ENCODE data around the gene SP110.

SP110 gene

DNA sequence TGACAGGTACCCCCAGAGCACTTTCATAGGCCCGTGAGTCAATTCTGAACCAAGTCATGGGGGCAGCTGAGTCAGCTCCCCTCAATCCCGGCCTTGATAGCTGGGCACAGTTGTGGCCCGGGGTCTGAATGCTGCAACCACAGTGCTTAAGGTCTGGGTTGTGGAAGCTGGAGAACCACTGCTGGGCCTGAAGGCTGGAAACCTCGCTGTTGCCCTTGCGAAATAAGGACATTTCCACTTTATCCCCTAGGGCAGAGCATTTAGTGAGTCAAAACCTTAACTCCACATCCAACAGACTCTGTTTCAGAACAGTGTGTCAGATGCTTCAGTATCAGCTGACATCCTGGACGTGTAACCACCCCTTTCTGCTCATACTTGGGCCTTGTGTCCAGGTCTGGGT, 58.6 kb downstream of the SP110 start:
- no peak for DNase-seq (ENCODE audit: insufficient read length, low spot score)
- FAIRE-seq, result no peak
- TF ChIP-seq PAX5 (IDR thresholded peaks at IDR 0.05; ENCODE audit: insufficient read depth, low read length, severe bottlenecking) (no peak), POLR2AphosphoS5 (IDR thresholded peaks at IDR 0.05; ENCODE audit: low read depth, low read length) (no peak)

DNA sequence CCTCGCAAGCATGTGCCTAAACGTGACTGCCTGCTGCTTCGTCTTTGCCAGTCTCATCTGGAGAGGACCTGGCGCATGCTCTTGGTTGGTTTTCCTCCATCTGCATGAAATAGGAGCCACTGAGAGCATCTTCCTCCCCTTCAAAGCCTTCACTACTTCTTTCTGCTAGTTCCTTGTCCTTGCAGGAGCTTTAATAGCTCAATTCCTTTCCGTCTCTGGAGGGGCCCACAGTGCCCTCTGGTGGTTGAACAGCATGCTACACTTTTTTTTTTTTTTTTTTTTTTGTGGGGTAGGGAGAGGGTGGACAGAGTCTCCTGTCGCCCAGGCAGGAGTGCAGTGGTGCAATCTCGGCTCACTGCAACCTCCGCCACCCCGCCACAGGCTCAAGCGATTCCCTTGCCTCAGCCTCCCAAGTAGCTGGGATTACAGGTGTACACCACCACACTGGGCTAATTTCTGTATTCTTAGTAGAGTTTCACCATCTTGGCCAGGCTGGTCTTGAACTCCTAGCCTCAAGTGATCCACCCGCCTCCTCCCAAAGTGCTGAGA, 59.6 kb downstream of the SP110 start:
- DNase-seq (ENCODE audit: insufficient read length, low spot score) (peak; percentile 33), FAIRE-seq (peak; percentile 45)
- TF ChIP-seq POLR2A (IDR thresholded peaks at IDR 0.05; ENCODE audit: low read depth, low read length), result no peak
- TF ChIP-seq TAF1 (IDR thresholded peaks at IDR 0.05; ENCODE audit: low read depth, low read length), result no peak
- no peak for TF ChIP-seq PAX5 (IDR thresholded peaks at IDR 0.05; ENCODE audit: insufficient read depth, low read length, severe bottlenecking)
- no peak for TF ChIP-seq POU2F2 (IDR thresholded peaks at IDR 0.05; ENCODE audit: low read depth, low read length)
- TF ChIP-seq SPI1 (IDR thresholded peaks at IDR 0.05; ENCODE audit: low read depth, low read length), result no peak
- no peak for TF ChIP-seq POLR2AphosphoS5 (IDR thresholded peaks at IDR 0.05; ENCODE audit: low read depth, low read length)

DNA sequence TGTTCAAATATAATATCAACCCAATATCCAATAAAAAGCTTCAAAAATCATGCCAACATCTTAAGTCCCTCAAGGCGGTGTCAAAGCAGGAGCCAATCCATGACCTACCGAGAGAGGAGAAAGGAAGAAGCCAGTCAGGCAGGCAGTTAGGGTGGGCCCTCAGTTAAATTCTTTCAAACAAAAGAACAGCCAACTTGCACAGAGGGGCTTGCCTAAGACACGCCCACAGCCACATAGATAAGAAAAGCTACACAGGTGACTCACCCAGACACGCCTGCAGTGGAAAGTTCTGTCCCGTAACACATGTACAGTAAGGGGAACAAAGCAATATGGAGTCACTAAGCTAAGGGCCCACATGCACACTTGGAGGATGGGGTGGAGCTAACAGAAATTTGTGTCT, 61.3 kb downstream of the SP110 start:
- DNase-seq (ENCODE audit: insufficient read length, low spot score) (no peak), FAIRE-seq (no peak)
- TF ChIP-seq SPI1 (IDR thresholded peaks at IDR 0.05; ENCODE audit: low read depth, low read length) (no peak), PAX5 (IDR thresholded peaks at IDR 0.05; ENCODE audit: insufficient read depth, low read length, severe bottlenecking) (no peak)

DNA sequence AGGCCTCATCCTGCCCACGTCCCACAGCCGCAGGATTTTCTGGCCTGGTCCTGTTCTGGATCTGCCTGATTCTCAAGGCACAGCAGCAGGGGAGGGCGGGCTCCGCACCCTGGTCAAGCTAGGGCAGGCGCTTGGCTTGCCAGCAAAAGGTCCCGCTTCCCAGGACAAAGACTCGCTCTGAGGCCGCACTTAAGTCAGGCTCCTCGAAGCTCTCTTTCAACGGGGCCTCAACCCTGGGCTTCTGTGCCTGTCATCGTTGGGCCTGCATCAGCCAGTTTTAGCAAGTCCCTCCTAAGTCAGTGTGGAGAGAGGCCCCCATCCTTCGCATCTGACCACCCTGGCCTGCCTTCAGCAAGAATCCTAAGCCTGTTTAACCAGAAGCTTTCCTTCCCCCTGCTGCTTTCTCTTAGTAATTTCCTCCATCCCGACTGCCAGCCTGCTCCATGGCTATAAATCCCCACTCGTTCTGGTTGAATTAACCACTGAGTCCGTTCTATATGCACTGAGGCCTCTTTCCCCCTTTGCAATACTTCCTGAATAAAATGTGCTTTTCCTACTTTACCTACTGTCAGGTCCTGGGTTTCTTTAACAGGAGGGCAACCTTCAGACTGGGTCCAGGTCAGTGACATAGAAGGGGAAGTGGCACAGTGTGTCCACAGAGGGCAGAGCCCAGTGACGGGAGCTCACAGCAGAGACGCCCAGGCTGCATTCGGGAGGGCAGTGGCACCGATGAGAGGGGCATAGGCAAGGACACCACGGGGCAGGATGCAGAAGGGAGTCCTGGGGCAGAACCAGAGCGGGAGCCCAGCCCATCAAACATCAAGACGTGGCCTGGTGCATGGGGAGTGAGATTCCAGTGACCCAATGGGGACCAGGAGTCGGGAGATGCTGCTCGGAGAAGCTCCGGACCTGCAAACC, 62.7 kb downstream of the SP110 start:
- TF ChIP-seq POU2F2 (IDR thresholded peaks at IDR 0.05; ENCODE audit: low read depth, low read length), result no peak
- TF ChIP-seq POLR2A (IDR thresholded peaks at IDR 0.05; ENCODE audit: low read depth, low read length), result no peak
- no peak for TF ChIP-seq SPI1 (IDR thresholded peaks at IDR 0.05; ENCODE audit: low read depth, low read length)
- no peak for TF ChIP-seq PAX5 (IDR thresholded peaks at IDR 0.05; ENCODE audit: insufficient read depth, low read length, severe bottlenecking)
- no peak for TF ChIP-seq TAF1 (IDR thresholded peaks at IDR 0.05; ENCODE audit: low read depth, low read length)
- TF ChIP-seq POLR2AphosphoS5 (IDR thresholded peaks at IDR 0.05; ENCODE audit: low read depth, low read length), result no peak
- FAIRE-seq, result no peak
- no peak for DNase-seq (ENCODE audit: insufficient read length, low spot score)

DNA sequence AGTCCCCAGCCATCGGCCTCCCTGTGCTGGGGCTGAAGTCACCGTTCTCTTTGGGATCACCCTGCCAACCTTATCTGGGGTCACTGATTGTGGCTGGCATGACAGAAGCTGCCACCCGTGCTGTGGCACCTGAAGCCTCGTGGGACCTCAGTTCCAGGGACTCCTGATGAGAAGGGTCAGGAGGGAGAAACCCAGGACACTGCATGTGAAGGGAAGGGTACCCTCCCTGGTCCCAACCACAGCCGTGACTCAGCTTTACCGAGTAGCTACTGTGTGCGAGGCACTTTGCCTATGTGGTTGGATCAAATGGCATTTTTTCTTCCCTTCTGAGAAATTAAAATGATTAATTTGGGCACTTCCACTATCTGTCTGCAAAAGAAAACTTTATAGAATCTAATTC, 64.4 kb downstream of the SP110 start:
- TF ChIP-seq POLR2A (IDR thresholded peaks at IDR 0.05; ENCODE audit: low read depth, low read length), result no peak
- no peak for TF ChIP-seq PAX5 (IDR thresholded peaks at IDR 0.05; ENCODE audit: insufficient read depth, low read length, severe bottlenecking)
- TF ChIP-seq SPI1 (IDR thresholded peaks at IDR 0.05; ENCODE audit: low read depth, low read length), result no peak
- TF ChIP-seq POU2F2 (IDR thresholded peaks at IDR 0.05; ENCODE audit: low read depth, low read length), result no peak
- no peak for TF ChIP-seq TAF1 (IDR thresholded peaks at IDR 0.05; ENCODE audit: low read depth, low read length)
- no peak for TF ChIP-seq POLR2AphosphoS5 (IDR thresholded peaks at IDR 0.05; ENCODE audit: low read depth, low read length)
- FAIRE-seq, result no peak
- DNase-seq (ENCODE audit: insufficient read length, low spot score), result no peak

DNA sequence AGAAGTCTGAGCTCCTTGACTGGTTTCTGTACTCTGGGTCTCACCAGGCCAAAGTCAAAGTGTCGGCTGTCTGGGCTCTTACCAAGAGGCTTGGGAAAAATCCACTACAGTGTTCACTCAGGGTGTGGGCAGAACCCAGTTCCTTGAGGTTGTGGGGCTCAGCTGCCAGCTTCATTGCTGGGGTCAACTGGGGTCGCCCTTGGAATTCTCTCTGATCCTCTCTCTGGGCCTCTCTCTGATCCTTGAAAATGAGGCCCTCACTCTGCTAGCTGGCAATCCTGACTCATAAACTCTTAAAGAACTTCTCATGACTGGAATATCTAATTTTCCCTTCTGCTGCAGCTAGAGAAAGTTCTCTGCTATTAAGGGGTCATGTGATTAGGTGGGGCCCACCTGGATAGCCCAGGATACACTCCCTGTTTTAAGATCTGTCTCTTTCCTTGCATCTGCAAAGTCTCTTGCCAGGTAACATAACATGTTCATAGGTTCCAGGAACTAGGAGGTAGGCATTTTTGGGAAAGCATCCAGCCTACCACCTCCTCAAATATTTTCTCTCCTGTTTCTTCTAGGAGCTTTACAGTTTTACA, 66.3 kb downstream of the SP110 start:
- no peak for DNase-seq (ENCODE audit: insufficient read length, low spot score)
- TF ChIP-seq TAF1 (IDR thresholded peaks at IDR 0.05; ENCODE audit: low read depth, low read length) (no peak), POU2F2 (IDR thresholded peaks at IDR 0.05; ENCODE audit: low read depth, low read length) (no peak), SPI1 (IDR thresholded peaks at IDR 0.05; ENCODE audit: low read depth, low read length) (no peak), PAX5 (IDR thresholded peaks at IDR 0.05; ENCODE audit: insufficient read depth, low read length, severe bottlenecking) (no peak), POLR2A (IDR thresholded peaks at IDR 0.05; ENCODE audit: low read depth, low read length) (no peak), POLR2AphosphoS5 (IDR thresholded peaks at IDR 0.05; ENCODE audit: low read depth, low read length) (no peak)
- no peak for FAIRE-seq

DNA sequence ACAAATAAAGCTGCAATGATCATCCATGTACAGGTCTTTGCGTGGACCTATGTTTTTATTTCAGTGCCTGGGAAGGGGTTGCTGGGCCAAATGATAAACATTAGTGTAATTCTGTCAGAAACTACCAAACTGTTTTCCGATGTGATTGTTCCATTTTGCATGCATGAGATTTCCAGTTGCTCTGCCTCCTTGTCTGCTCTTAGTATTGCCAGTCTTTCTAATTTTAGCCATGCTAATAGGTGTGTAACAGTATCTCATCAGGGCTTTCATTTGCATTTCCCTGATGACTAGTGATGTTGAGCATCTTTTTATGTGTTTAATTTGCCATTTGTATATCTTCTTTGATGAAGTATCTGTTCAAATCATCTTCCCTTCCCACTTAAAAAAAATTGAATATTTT, 67.5 kb downstream of the SP110 start:
- TF ChIP-seq TAF1 (IDR thresholded peaks at IDR 0.05; ENCODE audit: low read depth, low read length) (no peak), SPI1 (IDR thresholded peaks at IDR 0.05; ENCODE audit: low read depth, low read length) (no peak), PAX5 (IDR thresholded peaks at IDR 0.05; ENCODE audit: insufficient read depth, low read length, severe bottlenecking) (no peak), POLR2A (IDR thresholded peaks at IDR 0.05; ENCODE audit: low read depth, low read length) (no peak), POLR2AphosphoS5 (IDR thresholded peaks at IDR 0.05; ENCODE audit: low read depth, low read length) (no peak), POU2F2 (IDR thresholded peaks at IDR 0.05; ENCODE audit: low read depth, low read length) (no peak)
- no peak for DNase-seq (ENCODE audit: insufficient read length, low spot score)
- no peak for FAIRE-seq

DNA sequence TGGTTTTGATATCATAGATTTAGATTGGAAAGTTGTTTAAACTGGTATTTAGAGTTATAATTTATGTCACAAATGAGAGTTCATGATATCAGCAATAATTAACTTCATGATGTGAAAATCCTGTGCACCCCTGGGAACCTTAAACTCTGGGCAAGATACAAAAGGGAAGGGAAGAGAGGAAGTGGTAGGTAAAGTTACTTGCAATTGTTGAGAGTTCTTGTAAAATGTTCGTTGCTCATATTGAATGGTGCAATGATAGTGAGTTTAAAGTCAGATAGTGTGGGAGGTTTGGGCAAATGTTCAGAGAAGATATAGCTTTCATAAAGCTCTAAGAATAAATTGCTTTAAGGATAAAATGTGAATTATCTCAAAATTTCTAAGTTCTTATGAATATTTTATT, 75.4 kb downstream of the SP110 start:
- FAIRE-seq (no peak), DNase-seq (ENCODE audit: insufficient read length, low spot score) (no peak)
- TF ChIP-seq POU2F2 (IDR thresholded peaks at IDR 0.05; ENCODE audit: low read depth, low read length) (no peak), SPI1 (IDR thresholded peaks at IDR 0.05; ENCODE audit: low read depth, low read length) (no peak), PAX5 (IDR thresholded peaks at IDR 0.05; ENCODE audit: insufficient read depth, low read length, severe bottlenecking) (no peak), POLR2A (IDR thresholded peaks at IDR 0.05; ENCODE audit: low read depth, low read length) (no peak), POLR2AphosphoS5 (IDR thresholded peaks at IDR 0.05; ENCODE audit: low read depth, low read length) (no peak), TAF1 (IDR thresholded peaks at IDR 0.05; ENCODE audit: low read depth, low read length) (no peak)

DNA sequence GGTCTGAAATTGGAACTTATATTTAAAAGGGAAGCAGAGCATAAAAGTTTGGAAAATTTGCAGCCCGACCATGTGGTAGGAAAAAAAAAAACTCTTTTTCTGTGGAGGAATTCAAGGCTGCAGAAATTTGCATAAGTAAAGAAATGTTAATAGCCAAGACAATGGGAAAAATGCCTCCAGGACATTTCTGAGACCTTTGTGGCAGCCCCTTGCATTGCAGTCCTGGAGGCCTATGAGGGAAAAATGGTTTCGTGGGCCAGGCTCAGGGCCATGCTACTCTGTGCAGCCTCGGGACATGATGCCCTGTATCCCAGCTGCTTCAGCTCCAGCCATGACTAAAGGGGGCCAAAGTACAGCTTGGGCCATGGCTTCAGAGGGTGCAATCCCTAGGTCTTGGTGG, 79.1 kb downstream of the SP110 start:
- FAIRE-seq (no peak), DNase-seq (ENCODE audit: insufficient read length, low spot score) (no peak)

More for the DNA sequence above, 79.1 kb downstream of the SP110 start:
- TF ChIP-seq SPI1 (IDR thresholded peaks at IDR 0.05; ENCODE audit: low read depth, low read length), result no peak
- TF ChIP-seq PAX5 (IDR thresholded peaks at IDR 0.05; ENCODE audit: insufficient read depth, low read length, severe bottlenecking), result no peak
- no peak for TF ChIP-seq POLR2AphosphoS5 (IDR thresholded peaks at IDR 0.05; ENCODE audit: low read depth, low read length)
- no peak for TF ChIP-seq POU2F2 (IDR thresholded peaks at IDR 0.05; ENCODE audit: low read depth, low read length)
- no peak for TF ChIP-seq TAF1 (IDR thresholded peaks at IDR 0.05; ENCODE audit: low read depth, low read length)
- no peak for TF ChIP-seq POLR2A (IDR thresholded peaks at IDR 0.05; ENCODE audit: low read depth, low read length)
